GM12878 (cell line): Measurements from ENCODE around the gene JMJD6. TPM values are rescaled to one million over a fixed set of nuclear protein-coding genes. Genes with fewer than 3 reads are reported as not detected.

ENCODE experiments used
- ATF3 ChIP-seq: IDR thresholded peaks from 2 replicates; pipeline ENCODE4 v1.6.1; 2011; ENCODE audit warnings: low read depth, mild to moderate bottlenecking, low read length, moderate library complexity, borderline replicate concordance; ENCODE audit errors: extremely low read depth
- DPF2 ChIP-seq: fragments of 450-650 bp; IDR thresholded peaks from 2 replicates; pipeline ENCODE4 v1.6.1; 2017; ENCODE audit warnings: mild to moderate bottlenecking
- E2F4 ChIP-seq: IDR thresholded peaks from 2 replicates; pipeline ENCODE4 v1.6.1; 2012; ENCODE audit warnings: low read depth, low read length, improper control_type of control experiment
- E4F1 ChIP-seq: fragments of 450-650 bp; IDR thresholded peaks from 2 replicates; pipeline ENCODE4 v1.6.1; 2018; ENCODE audit warnings: borderline replicate concordance, mild to moderate bottlenecking; ENCODE audit not compliant: partially characterized antibody
- EED ChIP-seq: sonication (generic); IDR thresholded peaks from 2 replicates; pipeline ENCODE4 v1.6.1; 2016; ENCODE audit warnings: antibody characterized with exemption, low read depth
- EZH2 ChIP-seq: IDR thresholded peaks from 2 replicates; pipeline ENCODE4 v1.6.1; 2012; ENCODE audit warnings: low read depth, mild to moderate bottlenecking, control low read depth, inconsistent platforms, low read length, borderline replicate concordance; ENCODE audit not compliant: control insufficient read depth
- GABPA ChIP-seq: IDR thresholded peaks from 2 replicates; pipeline ENCODE4 v1.6.1; 2014; ENCODE audit warnings: antibody characterized with exemption, low read depth, mild to moderate bottlenecking, inconsistent platforms
- JUND ChIP-seq: IDR thresholded peaks from 2 replicates; pipeline ENCODE4 v1.6.1; 2012; ENCODE audit warnings: low read depth, mild to moderate bottlenecking, low read length, improper control_type of control experiment, moderate library complexity
- MAX ChIP-seq: IDR thresholded peaks from 2 replicates; pipeline ENCODE4 v1.6.1; 2012; ENCODE audit warnings: low read depth, low read length, improper control_type of control experiment
- MYC ChIP-seq: IDR thresholded peaks from 2 replicates; pipeline ENCODE4 v1.6.1; 2011; ENCODE audit warnings: mild to moderate bottlenecking, low read length, moderate library complexity, inconsistent platforms; ENCODE audit not compliant: insufficient read depth, insufficient replicate concordance, insufficient read length, severe bottlenecking
- NFYA ChIP-seq: IDR thresholded peaks from 2 replicates; pipeline ENCODE4 v1.6.1; 2011; ENCODE audit warnings: low read depth, mild to moderate bottlenecking, low read length, improper control_type of control experiment, borderline replicate concordance
- NFYB ChIP-seq: IDR thresholded peaks from 2 replicates; pipeline ENCODE4 v1.6.1; 2011; ENCODE audit warnings: low read depth, mild to moderate bottlenecking, low read length, improper control_type of control experiment, moderate library complexity; ENCODE audit not compliant: insufficient read depth
- RBBP5 ChIP-seq: fragments of 200-600 bp; sonication (generic); conservative IDR thresholded peaks from 2 replicates; pipeline ENCODE4 v1.6.1; 2016
- SIN3A ChIP-seq: IDR thresholded peaks from 2 replicates; pipeline ENCODE4 v1.6.1; 2012; ENCODE audit warnings: low read depth, low read length, improper control_type of control experiment
- SMAD5 ChIP-seq: IDR thresholded peaks from 2 replicates; pipeline ENCODE4 v1.6.1; 2016; ENCODE audit warnings: antibody characterized with exemption, low read depth
- SMARCA5 ChIP-seq: fragments of 450-650 bp; IDR thresholded peaks from 2 replicates; pipeline ENCODE4 v1.6.1; 2017; ENCODE audit warnings: mild to moderate bottlenecking
- SREBF2 ChIP-seq: IDR thresholded peaks from 2 replicates; pipeline ENCODE4 v1.6.1; 2012; ENCODE audit warnings: mild to moderate bottlenecking, low read length
- SUPT20H ChIP-seq: IDR thresholded peaks from 2 replicates; pipeline ENCODE4 v1.6.1; 2011; ENCODE audit warnings: low read depth, mild to moderate bottlenecking, low read length, moderate library complexity, borderline replicate concordance; ENCODE audit not compliant: control insufficient read depth
- TAF1 ChIP-seq: IDR thresholded peaks from 2 replicates; pipeline ENCODE4 v1.6.1; 2011; ENCODE audit warnings: mild to moderate bottlenecking, low read depth, low read length, borderline replicate concordance
- ZNF274 ChIP-seq: IDR thresholded peaks from one replicate; pipeline ENCODE4 v1.8.0; 2011; ENCODE audit not compliant: insufficient read length, insufficient read depth
- ZNF687 ChIP-seq: fragments of 450-650 bp; IDR thresholded peaks from 2 replicates; pipeline ENCODE4 v1.6.1; 2017; ENCODE audit warnings: mild to moderate bottlenecking, moderate library complexity
- polyA plus RNA-seq, 11 experiments: library from polyadenylated mRNA; depleted of rRNA in 4 of 11; unstranded in 6 of 11; stranded (reverse) in 5 of 11; fragments of >200 nt; fragmentation: Nextera tagmentation in 4 of 11; fragmentation: Illumina TruSeq in 1 of 11; extraction: Ambion mirVana in 4 of 11; extraction: Trizol in 1 of 11; gene quantifications; 1 replicate in 1 of 11; 2 replicates in 10 of 11; pipeline versions ENCODE4 v1.2.1 to v1.2.3, GENCODE V29; 2011 to 2016; ENCODE audit warnings: inconsistent platforms in 2 of 11, missing spikeins in 2 of 11, low read depth in 1 of 11
- total RNA-seq, 4 experiments: library from RNA; depleted of rRNA in 3 of 4; stranded (reverse); fragments of >200 nt in 3 of 4; fragmentation: Illumina TruSeq in 1 of 4; extraction: Trizol in 1 of 4; gene quantifications; 2 replicates each; pipeline versions ENCODE4 v1.2.1 to v1.2.3, GENCODE V29; 2013 to 2021

The JMJD6 gene
- total and polyA plus RNA-seq, 10 of the 15 experiments (the other 5 are each of a cell fraction or from before 2014, with no cell fraction given) = 1.2 to 36.0 (median 22.2) TPM

GRCh38 chr17:76726776-76727718 lies 641 bp upstream of the JMJD6 start, which contains the start of gene METTL23 (continued):
- TF ChIP-seq E2F4 (no peak), ZNF274 (no peak), EED (peak; percentile 17; the same call in 1 of the 2 replicates), DPF2 (peak; percentile 79), RBBP5 (no peak), SIN3A (peak; percentile 49), SMAD5 (no peak), MYC (peak; percentile 45), GABPA (peak; percentile 66), ZNF687 (peak; percentile 76), EZH2 (no peak), ATF3 (peak; percentile 3; the same call in 1 of the 2 replicates), MAX (peak; percentile 93), JUND (no peak), SREBF2 (no peak), TAF1 (0 out of 2 replicates have a peak, but pooled peaks have one; percentile 68), NFYB (no peak), SUPT20H (no peak), SMARCA5 (peak; percentile 92), NFYA (no peak), E4F1 (no peak)
